DND-41 (cell line): ENCODE data around the gene ADAM33.
A peak's percentile ranks its signal among the peaks of the same experiment; 100 is the strongest.

ENCODE experiments used
- ATAC-seq: fragments of 200-7000 bp; cut with Tn5 transposase; 3 replicates; pipeline ENCODE4 v1.9.1; 2021; ENCODE audit warnings: low read depth; ENCODE audit not compliant: insufficient read depth
- DNase-seq: peaks from one replicate; pipeline ENCODE4 v3.0.0-alpha.2; 2020
- H2AFZ ChIP-seq: 2 replicates; pipeline ENCODE4 v1.6.0; 2012; ENCODE audit warnings: low read depth, low read length
- H3K27ac ChIP-seq: 2 replicates; pipeline ENCODE4 v1.5.1; 2012; ENCODE audit warnings: low read length, inconsistent platforms
- H3K27me3 ChIP-seq: fragments of 200-600 bp; sonication (generic); 2 replicates; pipeline ENCODE4 v1.6.0; 2012; ENCODE audit warnings: low read length, mild to moderate bottlenecking, inconsistent platforms; ENCODE audit not compliant: insufficient read depth, poor library complexity
- H3K36me3 ChIP-seq: 2 replicates; pipeline ENCODE4 v1.5.1; 2012; ENCODE audit warnings: low read length, inconsistent platforms; ENCODE audit not compliant: insufficient read depth
- H3K4me1 ChIP-seq: 2 replicates; pipeline ENCODE4 v1.5.1; 2012; ENCODE audit warnings: mild to moderate bottlenecking, low read length; ENCODE audit not compliant: insufficient read depth
- H3K4me2 ChIP-seq: 2 replicates; pipeline ENCODE4 v1.6.0; 2012; ENCODE audit warnings: mild to moderate bottlenecking, moderate library complexity, low read length, inconsistent platforms; ENCODE audit not compliant: insufficient read depth
- H3K4me3 ChIP-seq, 2 experiments: fragments of 200-600 bp in 1 of 2; shearing (Covaris generic) in 1 of 2; 2 replicates each; pipeline ENCODE4 v1.5.1; 2012 to 2016; ENCODE audit warnings: inconsistent platforms in 2 of 2, low read length in 2 of 2, mild to moderate bottlenecking in 2 of 2, low read depth in 1 of 2, moderate library complexity in 1 of 2
- H3K79me2 ChIP-seq: 2 replicates; pipeline ENCODE4 v1.6.0; 2012; ENCODE audit warnings: low read length, inconsistent platforms; ENCODE audit not compliant: insufficient read depth
- H3K9ac ChIP-seq: 2 replicates; pipeline ENCODE4 v1.6.0; 2012; ENCODE audit warnings: low read depth, mild to moderate bottlenecking, inconsistent platforms, low read length, moderate library complexity
- H3K9me3 ChIP-seq: 2 replicates; pipeline ENCODE4 v1.5.1; 2012; ENCODE audit warnings: low read length, moderate library complexity, mild to moderate bottlenecking, inconsistent platforms; ENCODE audit not compliant: insufficient read depth, severe bottlenecking
- H4K20me1 ChIP-seq: 2 replicates; pipeline ENCODE4 v1.6.0; 2012; ENCODE audit warnings: low read length; ENCODE audit not compliant: insufficient read depth
- CTCF ChIP-seq: IDR thresholded peaks from 2 replicates; pipeline ENCODE4 v1.5.1; 2012; ENCODE audit warnings: borderline replicate concordance, low read length, moderate library complexity, mild to moderate bottlenecking; ENCODE audit not compliant: poor library complexity, severe bottlenecking; ENCODE audit errors: extremely low read depth
- EZH2 ChIP-seq: IDR thresholded peaks from 3 replicates; pipeline ENCODE4 v1.6.1; 2012; ENCODE audit warnings: borderline replicate concordance, low read depth, mild to moderate bottlenecking, moderate library complexity, low read length, inconsistent platforms; ENCODE audit not compliant: severe bottlenecking

The ADAM33 gene

GRCh38 chr20:3660262-3661059 is 21.3 kb downstream of the ADAM33 start:
- Histone ChIP-seq H3K9me3 (no peaks in the 10 kb centered on the region), H3K27ac (no peak overlapping the region), H4K20me1 (no peaks in the 10 kb centered on the region), H3K79me2 (no peaks in the 10 kb centered on the region), H2AFZ (no peak overlapping the region), H3K4me2 (no peak overlapping the region), H3K36me3 (no peaks in the 10 kb centered on the region), H3K4me3 (no peak overlapping the region), H3K9ac (no peak overlapping the region), H3K27me3 (peaks cover 8% of the 10 kb centered on the region), H3K4me1 (no peaks in the 10 kb centered on the region)
- no peak for TF ChIP-seq CTCF
- no peak for TF ChIP-seq EZH2
- ATAC-seq: no peak
- no peak for DNase-seq

- no peak overlapping the region for H3K4me3 ChIP-seq
- H3K27me3 ChIP-seq: peaks cover 8% of the 10 kb centered on the region
- no peaks in the 10 kb centered on the region for H3K9me3 ChIP-seq
- H2AFZ ChIP-seq: no peak overlapping the region
- no peak for TF ChIP-seq EZH2
- peak; percentile 11 for TF ChIP-seq CTCF
- no peaks in the 10 kb centered on the region for H4K20me1 ChIP-seq
- H3K79me2 ChIP-seq: no peaks in the 10 kb centered on the region
- no peaks in the 10 kb centered on the region for H3K4me1 ChIP-seq
- H3K27ac ChIP-seq: no peak overlapping the region
- ATAC-seq (no peak), DNase-seq (no peak)
- H3K36me3 ChIP-seq: no peaks in the 10 kb centered on the region
- H3K4me2 ChIP-seq: no peak overlapping the region
- H3K9ac ChIP-seq: no peak overlapping the region
These were observed 22.1 kb downstream of the ADAM33 start for GRCh38 chr20:3659492-3660261.

GRCh38 chr20:3658716-3659491 is 22.9 kb downstream of the ADAM33 start:
- Histone ChIP-seq H3K27me3 (peaks cover 8% of the 10 kb centered on the region), H3K9me3 (no peaks in the 10 kb centered on the region), H3K4me2 (no peak overlapping the region), H3K9ac (no peak overlapping the region), H3K4me3 (no peak overlapping the region), H3K79me2 (no peaks in the 10 kb centered on the region), H4K20me1 (no peaks in the 10 kb centered on the region), H3K27ac (no peak overlapping the region), H3K4me1 (no peaks in the 10 kb centered on the region), H3K36me3 (no peaks in the 10 kb centered on the region), H2AFZ (no peak overlapping the region)
- TF ChIP-seq CTCF: no peak
- TF ChIP-seq EZH2: no peak
- ATAC-seq (0 out of 3 replicates have a peak, but pooled peaks have one; percentile 27), DNase-seq (no peak)
